Measurements from ENCODE around the gene TMEM240. TPM values are rescaled to one million over a fixed set of nuclear protein-coding genes. Genes with fewer than 3 reads are reported as not detected.

TMEM240 gene
- total RNA-seq, 1 donor from 2014 or later = 0.31 TPM

GRCh38 chr1:1577367-1578011, 37.1 kb upstream of the TMEM240 start:
- POLR2A ChIA-PET = interaction anchor here (0.9 to 1.3 kb wide), 2 partner anchors 30 to 38 kb away, joined by 3 read pairs; partner anchors contain the start of gene MIB2
- no peak for DNase-seq
- intact Hi-C loops (cut with micrococcal nuclease) = no loop called here
- Mint-ChIP-seq H3K9me3 (no peaks in the 10 kb centered on the region), H3K27me3 (peaks cover 16% of the 10 kb centered on the region), H3K4me3 (no peak overlapping the region), H3K36me3 (ENCODE audit: low read depth) (peaks cover 11% of the 10 kb centered on the region), H3K4me1 (peaks cover 23% of the 10 kb centered on the region), H3K27ac (no peak overlapping the region)
- CTCF ChIA-PET = no interaction called here
- no peak for TF ChIP-seq CTCF (IDR thresholded peaks at IDR 0.05)
- no peak for ATAC-seq (ENCODE audit: low read depth)

- Mint-ChIP-seq H3K4me1 (peaks cover 37% of the 10 kb centered on the region), H3K27ac (peak within 1 kb of the TSS; percentile 98), H3K9me3 (no peaks in the 10 kb centered on the region), H3K4me3 (peak within 1 kb of the TSS; percentile 96), H3K36me3 (ENCODE audit: low read depth) (peaks cover 24% of the 10 kb centered on the region), H3K27me3 (peaks cover 4% of the 10 kb centered on the region)
- intact Hi-C loops (cut with micrococcal nuclease) = loop anchor here (1.0 to 5.0 kb wide), 6 partner anchors 40 to 344 kb away; partner anchors contain the start of genes ATAD3A, CDK11B, MIB2 and TMEM52
- POLR2A ChIA-PET = interaction anchor here (0.6 to 1.5 kb wide), 5 partner anchors 12 to 176 kb away, joined by 3 to 5 read pairs (median 3); partner anchors contain the start of genes CCNL2 and MIB2
- peak; percentile 85 for ATAC-seq (ENCODE audit: low read depth)
- no peak for TF ChIP-seq CTCF (IDR thresholded peaks at IDR 0.05)
- CTCF ChIA-PET = no interaction called here
- DNase-seq = peak; percentile 95
These were observed 34.5 kb upstream of the TMEM240 start, which contains the start of gene SSU72 for GRCh38 chr1:1574721-1575537. TSS of gene SSU72 (minus strand) at chr1:1574863. CDS start at chr1:1574557, 306 bp downstream.

GRCh38 chr1:1573843-1574720, 33.7 kb upstream of the TMEM240 start:
- peaks cover 31% of the 10 kb centered on the region for H3K36me3 Mint-ChIP-seq (ENCODE audit: low read depth)
- H3K27ac Mint-ChIP-seq = peak overlapping the region; percentile 95
- TF ChIP-seq CTCF (IDR thresholded peaks at IDR 0.05) = no peak
- peaks cover 44% of the 10 kb centered on the region for H3K4me1 Mint-ChIP-seq
- DNase-seq (no peak), ATAC-seq (ENCODE audit: low read depth) (peak; percentile 76)
- intact Hi-C loops (cut with micrococcal nuclease) = loop anchor here (1.0 to 5.0 kb wide), 5 partner anchors 57 to 345 kb away; partner anchors contain the start of genes ATAD3A, CDK11B and TMEM52
- ChIA-PET POLR2A (interaction anchor here (0.6 to 1.2 kb wide), 8 partner anchors 29 to 499 kb away, joined by 3 to 7 read pairs (median 3); partner anchors contain the start of genes CCNL2 and MIB2), CTCF (no interaction called here)
- H3K27me3 Mint-ChIP-seq = peaks cover 4% of the 10 kb centered on the region
- no peaks in the 10 kb centered on the region for H3K9me3 Mint-ChIP-seq
- peak overlapping the region; percentile 94 for H3K4me3 Mint-ChIP-seq

- CTCF ChIA-PET = interaction anchor here (0.6 kb wide), 1 partner anchor 568 kb away, joined by 3 read pairs; no protein-coding TSS in a partner anchor
- no peak for DNase-seq
- ATAC-seq (ENCODE audit: low read depth) = no peak
- Mint-ChIP-seq H3K4me3 (no peak overlapping the region), H3K4me1 (peaks cover 47% of the 10 kb centered on the region), H3K27me3 (no peaks in the 10 kb centered on the region), H3K9me3 (no peaks in the 10 kb centered on the region), H3K27ac (no peak overlapping the region), H3K36me3 (ENCODE audit: low read depth) (peaks cover 56% of the 10 kb centered on the region)
- TF ChIP-seq CTCF (IDR thresholded peaks at IDR 0.05) = no peak
- intact Hi-C loops (cut with micrococcal nuclease) = no loop called here
- POLR2A ChIA-PET = interaction anchor here (0.6 to 1.3 kb wide), 2 partner anchors 46 to 60 kb away, joined by 3 read pairs; no protein-coding TSS in a partner anchor
These were observed 28.9 kb upstream of the TMEM240 start for GRCh38 chr1:1569341-1569740.

Measured in activated B cell treated with CpG ODN at 0.5 μM for 24 hours (primary cell).